Measurements from ENCODE around the gene SFSWAP. TPM values are rescaled to one million over a fixed set of nuclear protein-coding genes. Genes with fewer than 3 reads are reported as not detected.

Gene SFSWAP
- polyA plus RNA-seq, 1 experiment, result 12.5 TPM

- CTCF ChIA-PET, result interaction anchor here (1.0 kb wide), 1 partner anchor 19 kb away, joined by 3 read pairs; no protein-coding TSS in a partner anchor
- H3K27me3 ChIP-seq (ENCODE audit: control insufficient read depth, insufficient read depth, low read length), result no peaks in the 10 kb centered on the region
- TF ChIP-seq CTCF (IDR thresholded peaks at IDR 0.05; ENCODE audit: low read depth, low read length), result no peak
- H3K9me3 ChIP-seq (ENCODE audit: control insufficient read depth, insufficient read depth, low read length), result no peaks in the 10 kb centered on the region
- POLR2A ChIA-PET, result interaction anchor here (0.6 kb wide), 1 partner anchor 32 kb away, joined by 3 read pairs; no protein-coding TSS in a partner anchor
- H3K4me3 ChIP-seq (ENCODE audit: low read depth, low read length), result no peak overlapping the region
- DNase-seq (ENCODE audit: low read depth, low spot score), result no peak
- no peak overlapping the region for H3K27ac ChIP-seq (ENCODE audit: low read depth, low read length)
These were observed 24.9 kb downstream of the SFSWAP start for GRCh38 chr12:131735476-131736445.

GRCh38 chr12:131736446-131737149 is 25.7 kb downstream of the SFSWAP start:
- ChIA-PET CTCF (interaction anchor here (1.0 to 1.8 kb wide), 2 partner anchors 18 to 94 kb away, joined by 3 to 7 read pairs; no protein-coding TSS in a partner anchor), POLR2A (no interaction called here)
- DNase-seq (ENCODE audit: low read depth, low spot score), result no peak
- Histone ChIP-seq H3K9me3 (ENCODE audit: control insufficient read depth, insufficient read depth, low read length) (no peaks in the 10 kb centered on the region), H3K4me3 (ENCODE audit: low read depth, low read length) (no peak overlapping the region), H3K27me3 (ENCODE audit: control insufficient read depth, insufficient read depth, low read length) (no peaks in the 10 kb centered on the region), H3K27ac (ENCODE audit: low read depth, low read length) (peak overlapping the region; percentile 39)
- TF ChIP-seq CTCF (IDR thresholded peaks at IDR 0.05; ENCODE audit: low read depth, low read length), result no peak

GRCh38 chr12:131737150-131737827 is 26.4 kb downstream of the SFSWAP start:
- H3K4me3 ChIP-seq (ENCODE audit: low read depth, low read length), result no peak overlapping the region
- TF ChIP-seq CTCF (IDR thresholded peaks at IDR 0.05; ENCODE audit: low read depth, low read length), result no peak
- H3K27me3 ChIP-seq (ENCODE audit: control insufficient read depth, insufficient read depth, low read length), result no peaks in the 10 kb centered on the region
- peak overlapping the region; percentile 39 for H3K27ac ChIP-seq (ENCODE audit: low read depth, low read length)
- DNase-seq (ENCODE audit: low read depth, low spot score), result peak; percentile 6
- ChIA-PET POLR2A (interaction anchor here (0.7 to 1.3 kb wide), 2 partner anchors 26 to 46 kb away, joined by 3 read pairs; no protein-coding TSS in a partner anchor), CTCF (interaction anchor here (1.7 to 1.8 kb wide), 2 partner anchors 18 to 93 kb away, joined by 5 to 7 read pairs; no protein-coding TSS in a partner anchor)
- no peaks in the 10 kb centered on the region for H3K9me3 ChIP-seq (ENCODE audit: control insufficient read depth, insufficient read depth, low read length)

GRCh38 chr12:131738196-131738595 is 27.3 kb downstream of the SFSWAP start:
- no peak overlapping the region for H3K4me3 ChIP-seq (ENCODE audit: low read depth, low read length)
- ChIA-PET POLR2A (interaction anchor here (0.7 to 1.3 kb wide), 2 partner anchors 27 to 45 kb away, joined by 3 read pairs; no protein-coding TSS in a partner anchor), CTCF (interaction anchor here (1.7 to 1.8 kb wide), 2 partner anchors 17 to 92 kb away, joined by 5 to 7 read pairs; no protein-coding TSS in a partner anchor)
- H3K27me3 ChIP-seq (ENCODE audit: control insufficient read depth, insufficient read depth, low read length), result no peaks in the 10 kb centered on the region
- H3K27ac ChIP-seq (ENCODE audit: low read depth, low read length), result no peak overlapping the region
- no peak for TF ChIP-seq CTCF (IDR thresholded peaks at IDR 0.05; ENCODE audit: low read depth, low read length)
- peaks cover 1% of the 10 kb centered on the region; the same call in 1 of the 2 replicates for H3K9me3 ChIP-seq (ENCODE audit: control insufficient read depth, insufficient read depth, low read length)
- no peak for DNase-seq (ENCODE audit: low read depth, low spot score)
